GM12878 (cell line): ENCODE data around the gene MXRA8. TPM values are rescaled to one million over a fixed set of nuclear protein-coding genes. Genes with fewer than 3 reads are reported as not detected.
A peak's percentile ranks its signal among the peaks of the same experiment; 100 is the strongest.

Source experiments
- BACH1 ChIP-seq: fragments of 450-650 bp; IDR thresholded peaks from 2 replicates; pipeline ENCODE4 v1.6.1; 2017; ENCODE audit warnings: mild to moderate bottlenecking, borderline replicate concordance
- CBFB ChIP-seq: IDR thresholded peaks from 2 replicates; pipeline ENCODE4 v1.6.1; 2016; ENCODE audit warnings: antibody characterized with exemption, low read depth
- LARP7 ChIP-seq: fragments of 450-650 bp; IDR thresholded peaks from 2 replicates; pipeline ENCODE4 v1.6.1; 2017; ENCODE audit warnings: mild to moderate bottlenecking
- MEF2B ChIP-seq: fragments of 450-650 bp; IDR thresholded peaks from 2 replicates; pipeline ENCODE4 v1.6.1; 2018; ENCODE audit warnings: mild to moderate bottlenecking, moderate library complexity; ENCODE audit not compliant: partially characterized antibody, poor library complexity, severe bottlenecking
- NFYB ChIP-seq: IDR thresholded peaks from 2 replicates; pipeline ENCODE4 v1.6.1; 2011; ENCODE audit warnings: low read depth, mild to moderate bottlenecking, low read length, improper control_type of control experiment, moderate library complexity; ENCODE audit not compliant: insufficient read depth
- SMC3 ChIP-seq: IDR thresholded peaks from 2 replicates; pipeline ENCODE4 v1.6.1; 2011; ENCODE audit warnings: low read length, improper control_type of control experiment, borderline replicate concordance
- SRF ChIP-seq, 2 experiments: IDR thresholded peaks; 2 replicates each; pipeline ENCODE4 v1.6.1; 2011; ENCODE audit warnings: low read depth in 2 of 2, low read length in 2 of 2, mild to moderate bottlenecking in 1 of 2, moderate library complexity in 1 of 2
- ZNF207 ChIP-seq: fragments of 450-650 bp; IDR thresholded peaks from 2 replicates; pipeline ENCODE4 v1.6.1; 2014; ENCODE audit warnings: antibody characterized with exemption, mild to moderate bottlenecking, borderline replicate concordance
- ZNF384 ChIP-seq: IDR thresholded peaks from 2 replicates; pipeline ENCODE4 v1.6.1; 2012; ENCODE audit warnings: low read depth, mild to moderate bottlenecking, low read length, improper control_type of control experiment, borderline replicate concordance
- polyA plus RNA-seq, 11 experiments: library from polyadenylated mRNA; depleted of rRNA in 4 of 11; unstranded in 6 of 11; stranded (reverse) in 5 of 11; fragments of >200 nt; fragmentation: Nextera tagmentation in 4 of 11; fragmentation: Illumina TruSeq in 1 of 11; extraction: Ambion mirVana in 4 of 11; extraction: Trizol in 1 of 11; gene quantifications; 1 replicate in 1 of 11; 2 replicates in 10 of 11; pipeline versions ENCODE4 v1.2.1 to v1.2.3, GENCODE V29; 2011 to 2016; ENCODE audit warnings: inconsistent platforms in 2 of 11, missing spikeins in 2 of 11, low read depth in 1 of 11
- total RNA-seq, 4 experiments: library from RNA; depleted of rRNA in 3 of 4; stranded (reverse); fragments of >200 nt in 3 of 4; fragmentation: Illumina TruSeq in 1 of 4; extraction: Trizol in 1 of 4; gene quantifications; 2 replicates each; pipeline versions ENCODE4 v1.2.1 to v1.2.3, GENCODE V29; 2013 to 2021
- TF ChIP-seq, protein P1 (sequence below): fragments of 450-650 bp; IDR thresholded peaks from 2 replicates; pipeline ENCODE4 v1.6.1; 2017; ENCODE audit warnings: mild to moderate bottlenecking, moderate library complexity
- TF ChIP-seq, protein P2 (sequence below): fragments of 450-650 bp; formaldehyde crosslinking; IDR thresholded peaks from 2 replicates; pipeline ENCODE4 v1.4.0; 2020; ENCODE audit warnings: mild to moderate bottlenecking, moderate library complexity
- TF ChIP-seq, protein P3 (sequence below): IDR thresholded peaks from 2 replicates; pipeline ENCODE4 v1.6.1; 2012; ENCODE audit warnings: improper control_type of control experiment, low read depth, low read length; ENCODE audit not compliant: insufficient replicate concordance
- TF ChIP-seq, protein P4 (sequence below): IDR thresholded peaks from 2 replicates; pipeline ENCODE4 v1.6.1; 2012; ENCODE audit warnings: low read depth, low read length, improper control_type of control experiment

MXRA8 gene
- total and polyA plus RNA-seq, 10 of the 15 experiments (the other 5 are each of a cell fraction or from before 2014, with no cell fraction given): 0.11 to 0.54 (median 0.21) TPM; not detected in 6

DNA sequence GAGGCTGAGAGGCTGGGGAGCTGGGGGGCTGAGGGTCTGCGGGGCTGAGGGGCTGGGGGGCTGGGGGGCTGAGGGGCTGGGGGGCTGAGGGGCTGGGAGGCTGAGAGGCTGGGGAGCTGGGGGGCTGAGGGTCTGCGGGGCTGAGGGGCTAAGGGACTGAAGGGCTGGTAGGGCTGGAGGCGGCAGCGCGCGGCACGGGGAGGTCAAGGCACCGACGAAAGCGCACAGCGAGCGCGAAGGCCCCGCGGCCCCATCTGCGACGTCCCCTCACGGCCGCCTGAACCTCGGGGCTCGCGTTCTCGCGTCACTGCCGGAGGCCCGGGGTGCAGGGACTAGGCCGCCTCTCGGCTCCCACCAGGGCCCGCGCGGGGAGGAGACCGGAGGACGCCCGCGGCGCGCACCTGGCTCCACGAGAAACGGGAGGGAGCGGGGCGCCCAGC is 34.3 kb downstream of the MXRA8 start (continued):
- TF ChIP-seq, protein P1, sequence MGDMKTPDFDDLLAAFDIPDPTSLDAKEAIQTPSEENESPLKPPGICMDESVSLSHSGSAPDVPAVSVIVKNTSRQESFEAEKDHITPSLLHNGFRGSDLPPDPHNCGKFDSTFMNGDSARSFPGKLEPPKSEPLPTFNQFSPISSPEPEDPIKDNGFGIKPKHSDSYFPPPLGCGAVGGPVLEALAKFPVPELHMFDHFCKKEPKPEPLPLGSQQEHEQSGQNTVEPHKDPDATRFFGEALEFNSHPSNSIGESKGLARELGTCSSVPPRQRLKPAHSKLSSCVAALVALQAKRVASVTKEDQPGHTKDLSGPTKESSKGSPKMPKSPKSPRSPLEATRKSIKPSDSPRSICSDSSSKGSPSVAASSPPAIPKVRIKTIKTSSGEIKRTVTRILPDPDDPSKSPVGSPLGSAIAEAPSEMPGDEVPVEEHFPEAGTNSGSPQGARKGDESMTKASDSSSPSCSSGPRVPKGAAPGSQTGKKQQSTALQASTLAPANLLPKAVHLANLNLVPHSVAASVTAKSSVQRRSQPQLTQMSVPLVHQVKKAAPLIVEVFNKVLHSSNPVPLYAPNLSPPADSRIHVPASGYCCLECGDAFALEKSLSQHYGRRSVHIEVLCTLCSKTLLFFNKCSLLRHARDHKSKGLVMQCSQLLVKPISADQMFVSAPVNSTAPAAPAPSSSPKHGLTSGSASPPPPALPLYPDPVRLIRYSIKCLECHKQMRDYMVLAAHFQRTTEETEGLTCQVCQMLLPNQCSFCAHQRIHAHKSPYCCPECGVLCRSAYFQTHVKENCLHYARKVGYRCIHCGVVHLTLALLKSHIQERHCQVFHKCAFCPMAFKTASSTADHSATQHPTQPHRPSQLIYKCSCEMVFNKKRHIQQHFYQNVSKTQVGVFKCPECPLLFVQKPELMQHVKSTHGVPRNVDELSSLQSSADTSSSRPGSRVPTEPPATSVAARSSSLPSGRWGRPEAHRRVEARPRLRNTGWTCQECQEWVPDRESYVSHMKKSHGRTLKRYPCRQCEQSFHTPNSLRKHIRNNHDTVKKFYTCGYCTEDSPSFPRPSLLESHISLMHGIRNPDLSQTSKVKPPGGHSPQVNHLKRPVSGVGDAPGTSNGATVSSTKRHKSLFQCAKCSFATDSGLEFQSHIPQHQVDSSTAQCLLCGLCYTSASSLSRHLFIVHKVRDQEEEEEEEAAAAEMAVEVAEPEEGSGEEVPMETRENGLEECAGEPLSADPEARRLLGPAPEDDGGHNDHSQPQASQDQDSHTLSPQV: no peak
- TF ChIP-seq LARP7: peak; percentile 59
- TF ChIP-seq, protein P2, sequence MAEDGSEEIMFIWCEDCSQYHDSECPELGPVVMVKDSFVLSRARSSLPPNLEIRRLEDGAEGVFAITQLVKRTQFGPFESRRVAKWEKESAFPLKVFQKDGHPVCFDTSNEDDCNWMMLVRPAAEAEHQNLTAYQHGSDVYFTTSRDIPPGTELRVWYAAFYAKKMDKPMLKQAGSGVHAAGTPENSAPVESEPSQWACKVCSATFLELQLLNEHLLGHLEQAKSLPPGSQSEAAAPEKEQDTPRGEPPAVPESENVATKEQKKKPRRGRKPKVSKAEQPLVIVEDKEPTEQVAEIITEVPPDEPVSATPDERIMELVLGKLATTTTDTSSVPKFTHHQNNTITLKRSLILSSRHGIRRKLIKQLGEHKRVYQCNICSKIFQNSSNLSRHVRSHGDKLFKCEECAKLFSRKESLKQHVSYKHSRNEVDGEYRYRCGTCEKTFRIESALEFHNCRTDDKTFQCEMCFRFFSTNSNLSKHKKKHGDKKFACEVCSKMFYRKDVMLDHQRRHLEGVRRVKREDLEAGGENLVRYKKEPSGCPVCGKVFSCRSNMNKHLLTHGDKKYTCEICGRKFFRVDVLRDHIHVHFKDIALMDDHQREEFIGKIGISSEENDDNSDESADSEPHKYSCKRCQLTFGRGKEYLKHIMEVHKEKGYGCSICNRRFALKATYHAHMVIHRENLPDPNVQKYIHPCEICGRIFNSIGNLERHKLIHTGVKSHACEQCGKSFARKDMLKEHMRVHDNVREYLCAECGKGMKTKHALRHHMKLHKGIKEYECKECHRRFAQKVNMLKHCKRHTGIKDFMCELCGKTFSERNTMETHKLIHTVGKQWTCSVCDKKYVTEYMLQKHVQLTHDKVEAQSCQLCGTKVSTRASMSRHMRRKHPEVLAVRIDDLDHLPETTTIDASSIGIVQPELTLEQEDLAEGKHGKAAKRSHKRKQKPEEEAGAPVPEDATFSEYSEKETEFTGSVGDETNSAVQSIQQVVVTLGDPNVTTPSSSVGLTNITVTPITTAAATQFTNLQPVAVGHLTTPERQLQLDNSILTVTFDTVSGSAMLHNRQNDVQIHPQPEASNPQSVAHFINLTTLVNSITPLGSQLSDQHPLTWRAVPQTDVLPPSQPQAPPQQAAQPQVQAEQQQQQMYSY (CRISPR knock-in tag): no peak
- no peak for TF ChIP-seq SMC3
- TF ChIP-seq ZNF384: no peak
- TF ChIP-seq SRF (IDR thresholded peaks at IDR 0.05; ENCODE audit: low read depth in 2 of 2, low read length in 2 of 2): no peak
- no peak for TF ChIP-seq NFYB
- TF ChIP-seq, protein P3, sequence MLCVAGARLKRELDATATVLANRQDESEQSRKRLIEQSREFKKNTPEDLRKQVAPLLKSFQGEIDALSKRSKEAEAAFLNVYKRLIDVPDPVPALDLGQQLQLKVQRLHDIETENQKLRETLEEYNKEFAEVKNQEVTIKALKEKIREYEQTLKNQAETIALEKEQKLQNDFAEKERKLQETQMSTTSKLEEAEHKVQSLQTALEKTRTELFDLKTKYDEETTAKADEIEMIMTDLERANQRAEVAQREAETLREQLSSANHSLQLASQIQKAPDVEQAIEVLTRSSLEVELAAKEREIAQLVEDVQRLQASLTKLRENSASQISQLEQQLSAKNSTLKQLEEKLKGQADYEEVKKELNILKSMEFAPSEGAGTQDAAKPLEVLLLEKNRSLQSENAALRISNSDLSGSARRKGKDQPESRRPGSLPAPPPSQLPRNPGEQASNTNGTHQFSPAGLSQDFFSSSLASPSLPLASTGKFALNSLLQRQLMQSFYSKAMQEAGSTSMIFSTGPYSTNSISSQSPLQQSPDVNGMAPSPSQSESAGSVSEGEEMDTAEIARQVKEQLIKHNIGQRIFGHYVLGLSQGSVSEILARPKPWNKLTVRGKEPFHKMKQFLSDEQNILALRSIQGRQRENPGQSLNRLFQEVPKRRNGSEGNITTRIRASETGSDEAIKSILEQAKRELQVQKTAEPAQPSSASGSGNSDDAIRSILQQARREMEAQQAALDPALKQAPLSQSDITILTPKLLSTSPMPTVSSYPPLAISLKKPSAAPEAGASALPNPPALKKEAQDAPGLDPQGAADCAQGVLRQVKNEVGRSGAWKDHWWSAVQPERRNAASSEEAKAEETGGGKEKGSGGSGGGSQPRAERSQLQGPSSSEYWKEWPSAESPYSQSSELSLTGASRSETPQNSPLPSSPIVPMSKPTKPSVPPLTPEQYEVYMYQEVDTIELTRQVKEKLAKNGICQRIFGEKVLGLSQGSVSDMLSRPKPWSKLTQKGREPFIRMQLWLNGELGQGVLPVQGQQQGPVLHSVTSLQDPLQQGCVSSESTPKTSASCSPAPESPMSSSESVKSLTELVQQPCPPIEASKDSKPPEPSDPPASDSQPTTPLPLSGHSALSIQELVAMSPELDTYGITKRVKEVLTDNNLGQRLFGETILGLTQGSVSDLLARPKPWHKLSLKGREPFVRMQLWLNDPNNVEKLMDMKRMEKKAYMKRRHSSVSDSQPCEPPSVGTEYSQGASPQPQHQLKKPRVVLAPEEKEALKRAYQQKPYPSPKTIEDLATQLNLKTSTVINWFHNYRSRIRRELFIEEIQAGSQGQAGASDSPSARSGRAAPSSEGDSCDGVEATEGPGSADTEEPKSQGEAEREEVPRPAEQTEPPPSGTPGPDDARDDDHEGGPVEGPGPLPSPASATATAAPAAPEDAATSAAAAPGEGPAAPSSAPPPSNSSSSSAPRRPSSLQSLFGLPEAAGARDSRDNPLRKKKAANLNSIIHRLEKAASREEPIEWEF: no peak
- 0 out of 2 replicates have a peak, but pooled peaks have one; percentile 37 for TF ChIP-seq ZNF207
- no peak for TF ChIP-seq CBFB
- TF ChIP-seq, protein P4, sequence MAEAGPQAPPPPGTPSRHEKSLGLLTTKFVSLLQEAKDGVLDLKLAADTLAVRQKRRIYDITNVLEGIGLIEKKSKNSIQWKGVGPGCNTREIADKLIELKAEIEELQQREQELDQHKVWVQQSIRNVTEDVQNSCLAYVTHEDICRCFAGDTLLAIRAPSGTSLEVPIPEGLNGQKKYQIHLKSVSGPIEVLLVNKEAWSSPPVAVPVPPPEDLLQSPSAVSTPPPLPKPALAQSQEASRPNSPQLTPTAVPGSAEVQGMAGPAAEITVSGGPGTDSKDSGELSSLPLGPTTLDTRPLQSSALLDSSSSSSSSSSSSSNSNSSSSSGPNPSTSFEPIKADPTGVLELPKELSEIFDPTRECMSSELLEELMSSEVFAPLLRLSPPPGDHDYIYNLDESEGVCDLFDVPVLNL: no peak
- peak; percentile 24; the same call in 1 of the 2 replicates for TF ChIP-seq BACH1
- no peak for TF ChIP-seq MEF2B
